NCI-H2107 treated with DMSO at 0.1 percent for 48 hours (cell line): Measurements from ENCODE around the gene ZNF593.

ENCODE experiments used
- DNase-seq: peaks from one replicate; lab custom pipeline; 2025; ENCODE audit not compliant: unreplicated experiment; lab: John Stamatoyannopoulos, UW

ZNF593 gene

GRCh38 chr1:26169669-26170471 lies at the start of gene ZNF593:
TSS of gene ZNF593 (plus strand) at chr1:26169908. CDS start at chr1:26169984, 76 bp downstream.
- peak; percentile 62 for DNase-seq

GRCh38 chr1:26121854-26122773 lies 47.6 kb upstream of the ZNF593 start:
- no peak for DNase-seq

DNA sequence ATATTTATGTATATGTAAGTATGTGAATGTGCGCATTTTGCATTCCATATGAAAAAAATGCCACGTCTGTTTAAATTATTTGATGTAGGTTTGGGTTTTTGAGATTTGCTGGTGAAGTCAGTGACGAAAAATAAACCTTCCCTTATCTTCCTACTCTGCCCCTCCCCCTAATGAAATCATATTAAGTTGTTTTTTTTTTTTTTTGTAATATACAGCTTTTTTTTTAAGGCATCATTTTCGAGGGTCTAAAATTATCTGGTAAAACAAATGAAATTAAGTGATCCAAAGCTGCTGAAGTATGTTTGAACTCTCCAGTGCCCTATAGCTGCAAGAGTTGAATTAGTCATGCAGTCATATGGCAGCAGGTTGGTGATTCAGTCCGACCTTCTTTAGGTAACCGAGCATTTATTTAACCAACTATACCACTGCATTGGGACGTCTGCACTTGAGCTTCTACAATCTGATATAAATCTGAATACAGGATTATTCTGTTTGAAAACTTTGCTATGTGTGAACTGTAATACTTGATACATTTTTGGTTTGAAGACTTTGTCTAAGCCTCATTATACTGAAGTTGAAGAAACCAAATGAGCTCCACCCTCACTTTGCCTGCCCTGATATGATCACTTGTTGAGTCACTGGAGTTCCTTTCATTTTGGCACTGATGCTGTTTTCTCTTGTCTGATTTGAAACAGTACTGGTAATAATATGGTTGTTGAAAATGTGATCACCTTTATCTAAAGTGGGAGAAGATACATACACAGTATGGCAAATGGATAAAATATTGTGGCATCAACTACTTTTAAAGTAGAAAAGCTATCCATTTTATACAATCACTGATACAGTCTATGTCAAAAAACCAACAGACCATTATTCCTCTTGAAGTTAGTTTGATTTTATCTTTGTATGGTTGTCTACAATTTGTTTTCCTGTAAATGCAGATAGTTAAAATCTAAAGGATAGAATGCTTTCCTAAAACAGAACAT lies 46.4 kb upstream of the ZNF593 start:
- no peak for DNase-seq

DNA sequence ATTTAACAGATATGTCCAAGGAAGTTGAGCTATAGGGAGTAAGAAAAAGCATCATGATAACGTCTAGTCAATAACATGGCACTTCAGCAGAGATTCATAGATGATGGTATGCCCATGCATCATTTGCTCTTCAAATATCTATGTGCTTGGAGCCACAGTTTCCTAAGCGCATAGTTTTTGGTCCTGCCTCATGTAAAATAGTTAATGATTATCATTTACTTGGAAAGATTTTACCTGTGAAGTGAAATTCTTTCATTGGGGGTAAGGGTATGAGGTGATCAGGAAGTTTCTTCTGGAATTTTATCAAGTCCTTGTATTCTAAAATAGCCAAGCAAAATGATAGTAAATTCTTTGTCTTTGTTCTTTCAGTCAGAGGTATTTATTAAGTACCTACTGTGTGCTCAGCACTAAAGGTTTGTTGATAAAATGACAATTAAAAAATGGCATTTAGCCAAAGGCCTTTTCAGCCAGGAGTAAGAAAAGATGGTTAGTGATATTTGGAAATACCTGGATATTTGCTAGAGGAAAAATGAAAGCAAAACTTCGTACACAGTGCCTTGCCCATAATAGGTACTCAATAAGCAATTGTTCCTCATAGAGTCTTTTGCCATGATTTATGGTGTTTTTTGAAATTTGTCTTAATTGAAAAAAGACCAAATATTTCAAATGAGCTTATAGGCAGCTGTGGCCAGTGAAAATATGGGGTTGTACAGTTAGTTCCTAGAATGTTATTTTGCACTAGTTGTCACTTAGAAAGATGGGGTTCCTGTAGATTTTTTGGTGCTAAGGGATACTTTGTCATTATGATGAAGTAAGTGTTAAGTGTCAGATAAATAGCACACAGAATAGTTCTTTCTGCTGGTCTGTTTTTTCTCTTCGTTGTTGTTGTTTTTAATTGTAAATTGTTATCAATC lies 45.0 kb upstream of the ZNF593 start:
- no peak for DNase-seq

- no peak for DNase-seq
Observed at GRCh38 chr1:26125382-26125781, 44.3 kb upstream of the ZNF593 start.

- no peak for DNase-seq
Observed at GRCh38 chr1:26125946-26126320, 43.8 kb upstream of the ZNF593 start.

GRCh38 chr1:26126321-26127084 lies 43.2 kb upstream of the ZNF593 start:
- peak; percentile 98 for DNase-seq

- no peak for DNase-seq
Observed at GRCh38 chr1:26127235-26128163, 42.2 kb upstream of the ZNF593 start.

DNA sequence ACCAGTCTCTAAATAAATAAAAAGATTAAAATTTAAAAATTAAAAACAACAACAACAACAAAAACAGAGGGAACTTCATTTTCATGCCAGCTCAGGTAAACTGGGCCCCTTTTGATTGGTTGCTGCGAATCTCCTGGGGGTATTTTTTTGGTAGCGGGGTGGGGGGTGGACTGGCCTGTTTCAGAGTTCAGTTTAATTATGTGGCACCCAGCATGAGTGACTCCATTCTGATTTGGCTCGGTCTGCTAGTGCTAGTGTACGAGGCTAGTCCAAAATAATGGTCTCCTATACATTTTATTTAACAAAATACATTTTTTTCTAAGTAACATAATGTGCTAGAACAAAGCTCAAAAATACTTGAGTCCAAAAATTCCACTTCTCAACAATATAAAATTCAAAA lies 39.9 kb upstream of the ZNF593 start:
- DNase-seq = no peak

- no peak for DNase-seq
Observed at GRCh38 chr1:26130695-26131094, 39.0 kb upstream of the ZNF593 start.

DNA sequence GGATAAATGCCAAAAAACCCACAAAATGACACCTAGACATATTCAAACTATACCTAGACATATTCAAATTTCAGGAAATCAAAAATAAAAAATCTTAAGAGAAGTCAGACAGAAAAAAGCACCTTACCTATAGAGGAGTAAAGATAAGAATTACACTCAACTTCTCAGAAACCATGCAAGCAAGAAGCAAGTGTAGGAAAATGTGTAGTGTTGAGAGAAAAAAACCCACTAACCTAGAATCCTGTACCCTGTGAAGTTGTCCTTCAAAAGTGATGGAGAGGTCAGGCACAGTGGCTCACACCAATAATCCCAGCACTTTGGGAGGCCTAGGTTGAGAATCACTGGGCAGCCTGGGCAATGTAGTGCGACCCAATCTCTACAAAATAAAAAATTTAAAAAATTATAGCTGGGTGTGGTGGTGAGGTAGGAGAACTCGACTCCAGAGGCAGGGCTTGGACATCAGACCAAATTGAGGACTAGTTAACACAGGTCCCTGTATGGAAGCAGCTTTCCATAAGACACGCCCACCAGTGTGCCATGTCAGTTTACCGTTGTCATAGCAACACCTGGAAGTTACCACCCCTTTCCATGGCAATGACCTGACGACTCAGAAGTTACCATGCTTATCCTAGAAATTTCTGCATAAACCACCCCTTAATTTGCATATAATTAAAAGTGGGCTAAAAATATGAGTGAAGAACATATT lies 37.4 kb upstream of the ZNF593 start:
- DNase-seq = no peak

- no peak for DNase-seq
Observed at GRCh38 chr1:26132834-26133167, 36.9 kb upstream of the ZNF593 start.

DNA sequence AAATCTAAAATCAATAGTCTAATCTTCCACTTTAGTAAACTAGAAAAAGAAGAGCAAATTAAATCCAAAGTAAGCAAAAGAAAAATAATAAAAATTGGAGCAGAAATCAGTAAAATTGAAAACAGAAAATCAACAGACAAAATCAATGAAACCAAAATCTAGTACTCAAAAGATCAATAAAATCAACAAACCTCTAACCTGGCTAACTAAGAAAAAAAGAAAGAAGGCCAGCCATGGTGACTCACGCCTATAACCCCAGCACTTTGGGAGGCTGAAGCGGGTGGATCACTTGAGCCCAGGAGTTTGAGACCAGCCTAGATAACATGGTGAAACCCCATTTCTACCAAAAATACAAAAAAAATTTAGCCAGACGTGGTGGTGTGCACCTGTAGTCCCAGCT lies 35.2 kb upstream of the ZNF593 start:
- DNase-seq = no peak

DNA sequence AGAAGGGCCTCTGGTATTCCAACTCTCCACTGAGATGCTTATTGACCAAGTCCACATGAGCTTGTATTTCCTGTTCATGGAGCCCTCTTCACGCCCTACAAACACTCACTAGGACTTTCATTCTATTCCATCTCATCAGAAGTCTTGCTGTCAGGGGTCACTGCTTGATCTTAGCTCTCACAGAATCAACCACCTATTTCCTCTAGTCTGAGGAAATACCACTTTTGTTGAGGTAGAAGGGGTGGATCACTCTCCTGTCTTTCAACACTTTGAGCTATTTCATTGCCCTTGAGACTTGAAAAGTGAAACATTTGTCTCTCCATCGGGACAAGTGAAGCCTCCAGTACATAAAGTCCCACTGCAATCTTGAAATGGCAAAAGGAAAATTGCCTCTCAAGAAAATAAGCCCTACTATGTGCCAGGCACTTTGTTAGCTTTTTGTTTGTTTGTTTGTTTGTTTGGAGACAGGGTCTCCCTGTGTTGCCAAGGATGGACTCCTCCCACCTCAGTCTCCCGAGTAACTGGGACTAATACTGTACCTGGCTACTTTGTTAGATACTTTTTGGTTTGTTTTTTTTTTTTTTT lies 30.6 kb upstream of the ZNF593 start:
- DNase-seq = no peak

DNA sequence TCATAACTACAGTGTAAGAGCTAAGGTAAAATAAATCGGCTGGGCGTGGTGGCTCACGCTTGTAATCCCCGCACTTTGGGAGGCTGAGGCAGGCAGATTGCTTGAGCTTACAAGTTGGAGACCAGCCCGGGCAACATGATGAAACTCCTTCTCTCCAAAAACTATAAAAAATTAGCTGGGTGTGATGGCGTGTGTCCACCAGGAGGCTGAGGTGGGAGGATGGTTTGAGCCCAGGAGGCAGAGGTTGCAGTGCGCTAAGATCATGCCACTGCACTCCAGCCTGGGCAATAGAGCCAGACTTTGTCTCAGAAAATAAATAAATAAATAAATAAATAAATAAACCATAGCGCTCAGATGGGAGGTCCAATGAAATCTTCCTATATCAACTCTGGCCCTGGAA lies 27.5 kb upstream of the ZNF593 start:
- DNase-seq = no peak

- peak; percentile 93 for DNase-seq
Observed at GRCh38 chr1:26145041-26145959, 24.4 kb upstream of the ZNF593 start.
